Nucleus accumbens (tissue), 56 donors: ENCODE measurements around the gene TNFSF9.
"Not testable (repeated sequence)": the region's sequence is repeated elsewhere in the genome, so short reads cannot be mapped to it uniquely, and the experiment has no call there.

Experiments used
- DNase-seq, 56 donors: peaks; one replicate each; lab custom pipeline; 2025; lab: John Stamatoyannopoulos, UW

The TNFSF9 gene

DNA sequence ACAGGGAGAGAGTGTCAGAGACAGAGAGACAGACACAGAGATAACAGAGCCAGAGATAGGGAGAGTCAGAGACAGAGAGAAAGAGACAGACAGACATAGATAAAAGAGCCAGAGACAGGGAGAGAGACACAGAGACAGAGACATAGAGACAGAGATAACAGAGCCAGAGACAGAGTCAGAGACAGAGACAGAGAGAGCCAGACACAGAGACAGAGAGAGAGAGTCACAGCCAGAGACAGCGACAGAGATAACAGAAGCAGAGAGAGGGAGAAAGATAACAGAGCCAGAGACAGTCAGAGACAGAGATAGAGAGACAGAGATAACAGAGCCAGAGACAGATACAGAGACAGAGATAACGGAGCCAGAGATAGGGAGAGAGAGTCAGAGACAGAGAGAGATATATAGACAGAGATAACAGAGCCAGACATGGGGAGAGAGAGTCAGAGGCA is 865 bp upstream of the TNFSF9 start:
- DNase-seq, result no peak

DNA sequence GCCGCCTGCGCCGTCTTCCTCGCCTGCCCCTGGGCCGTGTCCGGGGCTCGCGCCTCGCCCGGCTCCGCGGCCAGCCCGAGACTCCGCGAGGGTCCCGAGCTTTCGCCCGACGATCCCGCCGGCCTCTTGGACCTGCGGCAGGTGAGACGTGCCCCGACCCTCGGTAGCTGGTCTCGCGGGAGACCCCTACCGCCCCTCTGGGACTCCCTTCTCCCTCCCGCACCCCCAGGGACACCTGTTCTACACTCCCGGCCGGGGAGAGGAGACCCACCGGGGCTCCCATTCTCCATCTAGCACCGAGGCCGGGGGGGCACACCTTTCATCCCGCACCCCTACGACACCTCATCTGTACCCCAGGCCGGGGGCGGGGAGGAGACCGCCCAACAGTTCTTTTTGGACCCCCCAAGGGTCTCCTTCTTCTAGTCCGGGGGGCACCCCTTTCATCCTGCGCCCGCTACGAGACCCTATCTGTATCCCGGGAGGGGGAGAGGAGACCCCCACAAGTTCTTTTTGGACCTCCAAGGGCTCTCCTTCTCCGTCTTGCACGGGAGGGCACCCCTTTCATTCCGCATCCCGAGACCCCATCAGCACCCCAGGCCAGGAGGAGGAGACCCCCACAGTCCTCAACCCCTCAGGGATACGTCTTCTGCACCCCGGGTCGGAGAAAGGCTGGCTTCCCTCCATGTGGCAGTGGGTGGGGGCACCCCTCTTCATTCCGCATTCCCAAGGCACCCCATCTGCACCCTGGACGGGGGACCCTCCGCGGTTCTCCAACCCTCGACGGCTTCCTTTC is 533 bp downstream of the TNFSF9 start:
- DNase-seq, result no peak

DNA sequence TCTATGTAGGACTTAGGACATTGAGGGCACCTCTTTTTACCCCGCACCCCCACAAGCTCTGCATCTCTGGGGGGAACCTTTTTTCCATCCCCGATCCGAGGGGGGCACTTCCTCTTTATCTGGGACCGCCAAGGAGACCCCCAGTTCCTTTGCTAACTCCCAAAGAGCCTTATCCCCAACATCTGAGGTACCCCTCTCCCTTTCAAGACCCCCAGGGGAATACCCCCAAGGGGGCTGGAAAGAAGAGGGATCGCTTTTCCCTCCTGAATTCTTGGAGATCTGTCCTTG is 1.1 kb downstream of the TNFSF9 start:
- DNase-seq, result no peak

DNA sequence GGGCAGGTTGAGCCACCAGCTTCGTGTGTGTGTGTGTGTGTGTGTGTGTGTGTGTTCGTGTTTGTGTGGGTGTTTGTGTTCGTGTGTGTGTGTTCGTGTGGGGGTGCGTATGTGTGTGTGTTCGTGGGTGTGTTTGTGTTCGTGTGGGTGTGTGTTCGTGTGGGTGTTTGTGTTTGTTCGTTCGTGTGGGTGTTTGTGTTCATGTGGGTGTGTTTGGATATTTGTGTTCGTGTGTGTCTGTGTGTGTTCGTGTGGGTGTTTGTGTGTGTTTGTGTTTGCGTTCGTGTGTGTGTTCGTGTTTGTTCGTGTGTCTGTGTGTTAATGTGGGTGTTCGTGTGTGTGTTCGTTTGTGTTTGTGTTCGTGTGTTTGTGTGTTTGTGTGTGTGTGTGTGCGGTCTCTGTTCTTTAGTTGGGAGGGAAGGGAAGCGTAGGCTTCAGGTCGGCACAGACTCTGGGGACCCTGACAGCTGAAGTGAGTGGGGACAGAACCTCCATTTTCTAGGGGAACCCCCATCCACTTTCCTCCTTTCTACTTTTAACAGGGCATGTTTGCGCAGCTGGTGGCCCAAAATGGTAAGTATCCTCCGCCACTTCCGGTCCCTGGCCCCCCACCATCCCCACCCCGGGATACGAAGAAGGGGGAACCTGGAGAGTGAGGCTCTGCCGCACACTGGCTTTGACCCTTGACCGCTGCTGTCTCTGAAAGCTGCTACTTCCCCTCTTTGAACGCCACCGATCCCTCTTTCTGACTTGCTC is 1.6 kb downstream of the TNFSF9 start:
- no peak for DNase-seq

DNA sequence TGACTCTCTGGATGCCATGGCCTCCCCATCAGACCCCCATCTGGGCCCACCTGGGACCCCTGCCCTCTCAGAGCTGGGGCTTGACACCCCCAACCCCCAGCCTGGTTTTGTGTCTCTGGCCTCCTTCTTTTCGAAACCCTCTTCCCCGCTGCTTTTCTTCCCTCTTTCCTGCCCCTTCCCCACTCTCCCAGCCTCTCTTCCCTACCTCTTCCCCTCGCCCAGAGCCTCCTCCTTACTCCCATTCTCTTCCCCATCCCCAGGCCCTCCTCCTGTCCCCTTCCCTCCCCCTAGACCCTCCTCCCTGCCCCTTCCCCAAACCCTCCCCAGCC is 2.1 kb downstream of the TNFSF9 start:
- DNase-seq, result no peak

DNA sequence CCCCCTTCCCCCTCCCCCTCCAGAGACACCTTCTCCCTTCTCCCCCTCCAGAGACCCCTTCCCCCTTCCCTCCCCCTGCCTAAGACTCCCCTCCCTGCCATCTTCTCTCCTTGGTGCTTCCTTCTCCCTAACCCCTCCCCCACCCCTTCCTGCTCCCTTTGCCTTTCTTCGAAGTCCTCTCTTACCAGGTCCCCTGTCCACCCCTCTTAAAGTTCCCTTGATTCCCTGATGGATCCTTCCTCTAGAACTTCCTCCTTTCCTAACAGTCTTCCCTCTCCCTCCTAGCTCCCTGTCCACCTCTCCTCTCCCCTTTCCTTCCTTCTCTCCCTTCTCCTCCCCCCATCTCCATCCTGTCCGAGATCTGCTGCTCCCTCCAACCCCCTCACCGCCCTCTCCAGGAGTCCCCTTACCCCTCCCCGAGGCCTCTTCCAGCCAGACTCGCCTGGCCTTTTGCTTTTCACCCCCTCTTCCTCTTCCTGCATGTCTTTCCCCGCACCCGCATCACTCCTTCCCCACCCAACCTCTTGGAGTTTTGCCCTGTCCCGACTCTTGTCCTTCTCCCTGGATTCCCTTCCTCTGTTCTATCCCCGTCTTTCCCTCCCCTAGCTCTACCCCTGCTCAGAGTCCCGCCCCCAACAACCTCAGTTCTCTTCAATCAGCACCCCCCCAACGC is 3.1 kb downstream of the TNFSF9 start:
- DNase-seq, result no peak

DNA sequence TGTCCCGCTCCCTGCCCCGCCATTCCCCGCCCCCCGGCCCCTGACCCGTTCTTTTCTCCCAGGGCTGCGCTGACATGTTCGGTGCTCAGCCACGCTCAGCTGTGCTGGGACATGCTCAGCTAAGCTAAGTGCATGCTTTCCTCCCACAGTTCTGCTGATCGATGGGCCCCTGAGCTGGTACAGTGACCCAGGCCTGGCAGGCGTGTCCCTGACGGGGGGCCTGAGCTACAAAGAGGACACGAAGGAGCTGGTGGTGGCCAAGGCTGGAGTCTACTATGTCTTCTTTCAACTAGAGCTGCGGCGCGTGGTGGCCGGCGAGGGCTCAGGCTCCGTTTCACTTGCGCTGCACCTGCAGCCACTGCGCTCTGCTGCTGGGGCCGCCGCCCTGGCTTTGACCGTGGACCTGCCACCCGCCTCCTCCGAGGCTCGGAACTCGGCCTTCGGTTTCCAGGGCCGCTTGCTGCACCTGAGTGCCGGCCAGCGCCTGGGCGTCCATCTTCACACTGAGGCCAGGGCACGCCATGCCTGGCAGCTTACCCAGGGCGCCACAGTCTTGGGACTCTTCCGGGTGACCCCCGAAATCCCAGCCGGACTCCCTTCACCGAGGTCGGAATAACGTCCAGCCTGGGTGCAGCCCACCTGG is 3.7 kb downstream of the TNFSF9 start:
- no peak for DNase-seq

DNA sequence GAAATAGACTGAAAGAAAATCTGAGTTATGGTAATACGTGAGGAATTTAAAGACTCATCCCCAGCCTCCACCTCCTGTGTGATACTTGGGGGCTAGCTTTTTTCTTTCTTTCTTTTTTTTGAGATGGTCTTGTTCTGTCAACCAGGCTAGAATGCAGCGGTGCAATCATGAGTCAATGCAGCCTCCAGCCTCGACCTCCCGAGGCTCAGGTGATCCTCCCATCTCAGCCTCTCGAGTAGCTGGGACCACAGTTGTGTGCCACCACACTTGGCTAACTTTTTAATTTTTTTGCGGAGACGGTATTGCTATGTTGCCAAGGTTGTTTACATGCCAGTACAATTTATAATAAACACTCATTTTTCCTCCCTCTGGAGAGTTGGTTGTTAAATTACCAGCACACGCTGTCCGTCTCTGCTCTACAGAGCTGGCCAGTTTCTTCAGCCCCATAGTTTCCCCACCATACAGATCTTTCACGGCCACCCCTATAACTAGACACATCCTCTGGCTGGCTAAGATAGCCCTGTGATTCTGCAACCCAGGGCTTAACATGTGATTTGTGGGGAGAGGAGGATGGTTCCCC is 4.8 kb downstream of the TNFSF9 start:
- no peak for DNase-seq

DNA sequence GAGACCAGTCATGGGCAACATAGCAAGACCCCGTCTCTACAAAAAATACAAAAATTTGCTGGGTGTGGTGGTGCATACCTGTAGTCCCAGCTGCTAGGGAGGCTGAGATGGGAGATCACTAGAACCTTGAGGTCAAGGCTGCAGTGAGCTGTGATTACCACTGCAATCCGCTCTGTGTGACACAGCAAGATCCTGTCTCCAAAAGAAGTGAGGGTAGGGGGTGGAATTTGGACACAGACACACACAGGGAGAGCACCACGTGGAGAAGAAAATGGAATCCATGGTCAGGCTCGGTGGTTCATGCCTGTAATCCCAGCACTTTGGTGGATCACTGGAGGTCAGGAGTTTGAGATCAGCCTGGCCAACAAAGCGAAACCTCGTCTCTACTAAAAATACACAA is 8.7 kb downstream of the TNFSF9 start:
- no peak for DNase-seq

DNA sequence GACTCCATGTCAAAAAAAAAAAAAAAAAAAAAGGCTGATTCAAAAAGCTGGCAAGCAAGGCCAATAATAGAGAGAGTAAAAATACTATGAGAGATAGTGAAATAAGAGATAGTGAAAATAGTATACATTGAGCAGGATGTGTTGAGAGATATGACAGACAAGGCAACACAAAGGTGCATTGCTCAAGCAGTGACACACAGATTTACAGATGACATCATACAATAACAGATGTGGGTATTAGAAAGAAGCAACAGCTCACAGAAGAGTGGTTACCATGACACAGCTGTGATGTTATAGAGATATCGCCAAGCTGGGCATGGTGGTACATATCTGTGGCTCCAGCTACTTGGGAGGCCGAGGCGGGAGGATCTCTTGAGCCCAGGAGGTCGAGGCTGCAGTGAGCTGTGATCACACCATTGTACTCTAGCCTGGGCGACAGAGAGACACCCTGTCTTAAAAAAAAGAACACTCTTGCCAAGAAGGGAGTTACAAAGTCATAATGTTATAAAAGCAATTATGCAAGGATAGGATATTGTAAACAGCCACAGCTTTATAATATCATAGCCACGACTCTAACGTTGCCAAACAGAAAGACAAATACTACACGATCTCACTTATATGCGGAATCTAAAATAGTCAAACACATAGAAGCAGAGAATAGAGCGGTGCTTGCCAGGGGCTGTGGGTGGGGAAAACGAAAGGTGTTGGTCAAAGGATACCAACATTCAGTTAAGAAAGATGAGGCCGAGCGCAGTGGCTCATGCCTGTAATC is 10.3 kb downstream of the TNFSF9 start:
- DNase-seq, result no peak

DNA sequence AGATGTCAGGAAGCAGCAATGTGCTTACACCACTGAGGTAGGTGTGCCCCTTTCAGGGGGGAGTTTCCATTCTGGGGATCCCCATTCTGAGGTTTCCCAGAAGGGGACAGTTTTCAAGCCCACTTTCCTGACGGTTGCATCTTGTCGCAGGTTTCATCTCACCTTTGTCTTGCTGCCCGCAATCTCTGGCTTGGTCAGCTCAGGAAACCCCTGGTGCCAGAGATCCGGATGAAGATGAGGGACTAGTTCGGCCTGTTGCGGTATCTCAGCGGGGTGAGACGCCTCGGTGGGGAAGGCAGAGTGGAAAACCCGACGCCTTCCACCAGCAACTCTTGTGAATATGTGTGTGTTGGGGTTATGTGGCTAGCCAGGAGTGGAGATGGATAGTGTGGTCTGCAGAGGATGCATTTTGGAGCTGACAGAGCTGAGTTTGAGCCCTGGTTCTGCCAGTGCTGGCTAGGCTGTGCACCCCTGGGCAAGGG is 13.1 kb downstream of the TNFSF9 start:
- no peak for DNase-seq

DNA sequence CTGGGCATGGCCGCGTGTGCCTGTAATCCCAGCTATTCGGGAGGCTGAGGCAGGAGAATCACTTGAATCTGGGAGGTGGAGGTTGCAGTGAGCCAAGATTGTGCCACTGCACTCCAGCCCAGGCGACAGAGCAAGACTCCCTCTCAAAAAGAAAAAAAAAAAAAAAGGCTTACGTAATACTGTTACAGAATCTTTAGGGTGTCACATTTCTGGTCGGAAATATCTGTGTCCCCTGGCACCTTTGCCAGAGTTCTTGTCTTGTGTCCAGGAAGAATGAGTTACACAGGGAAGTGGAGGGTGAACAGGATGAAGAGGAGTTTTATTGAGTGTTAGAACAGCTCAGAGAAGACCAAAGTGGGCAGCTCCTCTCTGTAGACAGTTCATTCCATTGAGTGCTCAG is 19.9 kb downstream of the TNFSF9 start:
- DNase-seq, result not testable (repeated sequence)

DNA sequence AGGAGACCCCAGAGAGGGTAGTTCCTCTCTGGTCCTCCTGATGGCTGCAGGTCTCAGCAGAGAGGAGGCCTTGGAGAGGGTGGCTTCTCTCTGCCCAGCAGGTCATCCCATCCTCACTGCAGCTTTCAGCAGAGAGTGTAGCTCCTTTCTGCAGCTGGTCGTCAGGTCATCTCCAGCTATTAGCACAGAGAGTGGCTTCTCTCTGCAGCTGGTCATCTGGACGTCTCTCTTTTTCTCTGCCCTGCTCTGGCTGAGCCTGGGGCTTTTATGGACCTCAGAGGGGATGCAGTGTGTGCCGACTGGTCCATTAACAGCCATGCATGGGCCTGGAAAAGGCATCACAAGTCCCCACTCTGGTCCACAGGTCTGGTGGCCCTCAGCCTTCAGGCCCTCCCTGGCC is 20.3 kb downstream of the TNFSF9 start:
- no peak for DNase-seq

DNA sequence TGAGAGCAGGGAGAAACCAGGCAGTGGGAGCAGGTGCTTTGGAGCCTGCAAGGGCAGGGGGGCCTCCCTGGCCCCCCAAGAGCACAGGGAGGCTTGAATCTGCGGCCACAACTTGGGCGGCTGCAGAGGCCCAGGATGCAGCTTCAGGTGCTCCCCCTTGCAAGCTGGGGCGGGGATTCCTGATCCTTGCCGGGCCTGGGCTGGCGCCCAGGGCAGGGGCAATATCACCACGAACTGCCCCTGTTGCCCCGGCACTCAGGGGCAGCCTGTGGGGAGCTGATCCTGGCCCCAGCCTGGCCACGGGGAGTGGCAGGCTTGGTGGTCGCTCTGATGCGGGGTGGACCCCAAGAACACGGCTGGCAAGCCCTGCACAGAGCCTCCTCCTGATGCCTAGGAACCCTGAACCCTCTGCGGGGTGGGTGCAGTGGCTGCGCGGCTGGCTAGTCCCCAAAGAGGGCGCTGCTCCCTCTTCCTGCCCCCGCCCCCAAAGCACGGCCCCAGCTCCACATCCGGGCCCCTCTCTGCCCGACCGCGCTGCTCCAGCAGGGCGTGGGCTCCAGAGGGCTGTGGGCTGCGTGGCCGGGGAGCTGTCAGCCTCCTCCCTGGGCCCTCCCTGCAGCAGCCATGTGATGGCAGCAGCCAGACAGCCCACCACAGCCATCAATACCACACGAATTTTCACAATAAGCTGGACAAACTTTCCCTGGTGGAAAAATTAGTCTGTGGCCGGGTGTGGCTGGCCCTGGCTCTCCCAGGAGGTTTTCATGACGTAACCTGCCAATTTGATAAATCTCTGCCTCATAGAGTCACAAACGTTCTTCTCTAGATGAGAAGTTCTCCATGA is 21.0 kb downstream of the TNFSF9 start:
- no peak for DNase-seq

DNA sequence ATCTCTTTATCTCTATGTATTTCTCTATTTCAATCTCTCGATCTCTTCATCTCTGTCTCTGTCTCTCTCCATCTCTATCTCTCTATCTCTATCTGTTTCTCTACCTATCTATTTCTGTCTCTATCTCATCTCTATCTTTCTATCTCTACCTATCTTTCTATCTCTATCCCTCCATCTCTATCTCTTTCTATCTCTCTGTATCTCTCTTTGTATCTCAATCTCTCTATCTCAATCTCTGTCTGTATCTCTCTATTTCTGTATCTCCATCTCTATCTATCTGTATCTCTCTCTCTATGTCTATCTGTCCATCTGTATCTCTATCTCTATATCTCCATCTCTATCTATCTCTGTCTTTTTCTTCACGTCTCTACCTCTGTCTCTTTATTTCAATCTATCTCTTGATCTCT is 25.2 kb downstream of the TNFSF9 start:
- DNase-seq, result no peak

DNA sequence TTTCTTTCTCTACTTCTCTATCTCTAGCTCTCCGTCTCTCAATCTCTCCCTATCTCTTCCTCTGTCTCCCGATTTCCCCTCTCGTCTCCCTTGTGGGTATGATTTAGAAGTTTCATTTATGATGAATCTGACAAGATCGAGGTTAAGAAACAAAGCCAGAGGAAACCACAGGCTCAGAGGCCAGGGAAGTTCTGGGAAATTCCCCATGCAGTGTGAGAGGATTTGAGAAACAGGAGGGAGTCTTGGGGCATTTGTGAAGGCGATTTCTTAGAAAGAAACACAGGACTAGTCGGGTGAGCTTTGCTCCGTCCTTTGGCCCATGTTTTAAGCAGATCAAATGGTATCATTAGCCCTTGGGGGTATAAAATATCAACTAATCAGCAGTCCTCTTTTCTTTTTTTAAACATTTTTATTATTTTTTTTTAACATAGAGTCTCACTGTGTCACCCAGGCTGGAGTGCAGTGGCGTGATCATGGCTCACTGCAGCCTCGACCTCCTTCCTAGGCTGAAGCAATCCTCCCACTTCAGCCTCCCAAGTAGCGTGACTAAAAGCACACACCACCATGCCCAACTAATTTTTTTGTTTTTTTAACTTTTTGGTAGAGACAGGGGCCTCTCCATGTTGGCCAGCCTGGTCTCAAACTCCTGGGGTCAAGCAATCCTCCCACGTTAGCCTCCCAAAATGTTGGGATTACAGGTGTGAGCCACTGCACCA is 25.8 kb downstream of the TNFSF9 start:
- no peak for DNase-seq

DNA sequence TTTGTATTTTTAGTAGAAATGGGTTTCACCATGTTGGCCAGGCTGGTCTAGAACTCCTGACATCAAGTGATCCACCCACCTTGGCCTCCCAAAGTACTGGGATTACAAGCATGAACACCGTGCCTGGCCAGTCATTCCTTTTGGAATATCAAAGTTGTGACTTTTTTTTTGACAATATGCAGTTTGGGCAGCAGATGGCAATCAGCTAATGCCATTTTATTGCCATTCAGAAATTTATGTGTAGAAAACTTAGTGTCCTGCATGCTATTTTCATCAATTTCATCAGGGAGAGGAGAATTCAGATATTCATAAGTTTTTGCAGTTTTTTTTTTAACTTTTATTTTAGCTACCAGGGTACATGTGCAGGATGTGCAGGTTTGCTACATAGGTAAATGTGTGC is 31.6 kb downstream of the TNFSF9 start:
- DNase-seq, result not testable (repeated sequence)

DNA sequence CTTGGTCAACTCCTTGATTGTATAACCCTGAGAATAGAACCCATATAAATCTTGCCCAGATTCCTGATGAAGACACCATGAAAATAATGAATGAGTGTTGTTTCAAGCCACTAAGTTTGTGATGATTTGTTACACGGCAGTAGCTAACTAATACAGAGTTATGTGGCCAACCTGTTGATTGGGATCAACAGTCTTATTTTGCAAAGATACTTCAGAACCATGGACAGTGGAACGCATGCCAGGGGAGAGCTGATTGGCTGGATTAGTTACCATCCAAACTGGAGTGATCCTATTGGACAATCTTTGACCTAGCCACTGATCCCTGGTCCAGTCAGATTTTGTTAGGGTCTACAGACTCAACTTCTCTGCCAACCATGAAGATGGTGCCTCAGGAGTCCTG is 33.6 kb downstream of the TNFSF9 start:
- no peak for DNase-seq
